ENCODE data around the gene ACTL8. TPM values are rescaled to one million over a fixed set of nuclear protein-coding genes. Genes with fewer than 3 reads are reported as not detected.

The ACTL8 gene
- total RNA-seq, 1 experiment from 2014 or later: not detected

- Histone ChIP-seq H3K9me3 (ENCODE audit: control insufficient read depth, insufficient read depth, low read depth, low read length) (no peaks in the 10 kb centered on the region), H3K4me1 (ENCODE audit: control insufficient read depth, insufficient read depth, low read length) (no peaks in the 10 kb centered on the region), H3K4me3 (ENCODE audit: low read depth in 2 of 2, low read length in 2 of 2) (no peak overlapping the region), H3K36me3 (ENCODE audit: control insufficient read depth, insufficient read depth, low read length) (no peaks in the 10 kb centered on the region), H3K27me3 (ENCODE audit: control insufficient read depth, insufficient read depth, low read length) (no peaks in the 10 kb centered on the region; the same call in 1 of the 2 replicates), H3K27ac (ENCODE audit: low read length) (no peak overlapping the region)
- ATAC-seq: no peak
- BruUV-seq (replicated peaks): no TSS peak
- in situ Hi-C loops (cut with HindIII; ENCODE audit: low pct_unique_long_range_greater_than_20kb, low sequenced_read_pairs): no loop called here
- no peak for DNase-seq (ENCODE audit: low read depth, low spot score)
- CTCF ChIA-PET: no interaction called here
- POLR2A ChIA-PET: no interaction called here
- intact Hi-C loops (cut with micrococcal nuclease; ENCODE audit: unreplicated experiment): no loop called here
- TF ChIP-seq TCF7L2 (IDR thresholded peaks at IDR 0.05; ENCODE audit: low read depth, low read length) (no peak), POLR2AphosphoS5 (IDR thresholded peaks at IDR 0.05; ENCODE audit: low read depth, low read length) (no peak), SIN3A (IDR thresholded peaks at IDR 0.05; ENCODE audit: borderline replicate concordance, insufficient read depth, low read depth, low read length) (no peak), REST (IDR thresholded peaks at IDR 0.05; ENCODE audit: insufficient read depth in 1 of 2, low read depth in 2 of 2, low read length in 1 of 2) (no peak)
- TF ChIP-seq, protein P1, sequence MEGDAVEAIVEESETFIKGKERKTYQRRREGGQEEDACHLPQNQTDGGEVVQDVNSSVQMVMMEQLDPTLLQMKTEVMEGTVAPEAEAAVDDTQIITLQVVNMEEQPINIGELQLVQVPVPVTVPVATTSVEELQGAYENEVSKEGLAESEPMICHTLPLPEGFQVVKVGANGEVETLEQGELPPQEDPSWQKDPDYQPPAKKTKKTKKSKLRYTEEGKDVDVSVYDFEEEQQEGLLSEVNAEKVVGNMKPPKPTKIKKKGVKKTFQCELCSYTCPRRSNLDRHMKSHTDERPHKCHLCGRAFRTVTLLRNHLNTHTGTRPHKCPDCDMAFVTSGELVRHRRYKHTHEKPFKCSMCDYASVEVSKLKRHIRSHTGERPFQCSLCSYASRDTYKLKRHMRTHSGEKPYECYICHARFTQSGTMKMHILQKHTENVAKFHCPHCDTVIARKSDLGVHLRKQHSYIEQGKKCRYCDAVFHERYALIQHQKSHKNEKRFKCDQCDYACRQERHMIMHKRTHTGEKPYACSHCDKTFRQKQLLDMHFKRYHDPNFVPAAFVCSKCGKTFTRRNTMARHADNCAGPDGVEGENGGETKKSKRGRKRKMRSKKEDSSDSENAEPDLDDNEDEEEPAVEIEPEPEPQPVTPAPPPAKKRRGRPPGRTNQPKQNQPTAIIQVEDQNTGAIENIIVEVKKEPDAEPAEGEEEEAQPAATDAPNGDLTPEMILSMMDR (IDR thresholded peaks at IDR 0.05): no peak
These were observed 94.1 kb downstream of the ACTL8 start for GRCh38 chr1:17849216-17849615.

GRCh38 chr1:17851056-17851455 is 95.9 kb downstream of the ACTL8 start:
- ChIA-PET POLR2A (no interaction called here), CTCF (no interaction called here)
- Histone ChIP-seq H3K9me3 (ENCODE audit: control insufficient read depth, insufficient read depth, low read depth, low read length) (no peaks in the 10 kb centered on the region), H3K27me3 (ENCODE audit: control insufficient read depth, insufficient read depth, low read length) (no peaks in the 10 kb centered on the region; the same call in 1 of the 2 replicates), H3K36me3 (ENCODE audit: control insufficient read depth, insufficient read depth, low read length) (no peaks in the 10 kb centered on the region), H3K4me3 (ENCODE audit: low read depth in 2 of 2, low read length in 2 of 2) (no peak overlapping the region), H3K27ac (ENCODE audit: low read length) (no peak overlapping the region), H3K4me1 (ENCODE audit: control insufficient read depth, insufficient read depth, low read length) (no peaks in the 10 kb centered on the region)
- in situ Hi-C loops (cut with HindIII; ENCODE audit: low pct_unique_long_range_greater_than_20kb, low sequenced_read_pairs): no loop called here
- TF ChIP-seq POLR2AphosphoS5 (IDR thresholded peaks at IDR 0.05; ENCODE audit: low read depth, low read length): no peak
- TF ChIP-seq TCF7L2 (IDR thresholded peaks at IDR 0.05; ENCODE audit: low read depth, low read length): no peak
- TF ChIP-seq REST (IDR thresholded peaks at IDR 0.05; ENCODE audit: insufficient read depth in 1 of 2, low read depth in 2 of 2, low read length in 1 of 2): no peak
- no peak for TF ChIP-seq SIN3A (IDR thresholded peaks at IDR 0.05; ENCODE audit: borderline replicate concordance, insufficient read depth, low read depth, low read length)
- TF ChIP-seq, protein P1 (IDR thresholded peaks at IDR 0.05): no peak
- no peak for ATAC-seq
- DNase-seq (ENCODE audit: low read depth, low spot score): no peak
- no TSS peak for BruUV-seq (replicated peaks)
- intact Hi-C loops (cut with micrococcal nuclease; ENCODE audit: unreplicated experiment): no loop called here

Measured in Panc1 (cell line).